ENCODE results near the gene USP22. TPM values are rescaled to one million over a fixed set of nuclear protein-coding genes. Genes with fewer than 3 reads are reported as not detected.
"Not testable (repeated sequence)": the region's sequence is repeated elsewhere in the genome, so short reads cannot be mapped to it uniquely, and the experiment has no call there.

Gene USP22
- total and polyA plus RNA-seq, 2 of the 8 experiments (the other 6 are each of a cell fraction or from before 2014, with no cell fraction given): 221 to 316 TPM

GRCh38 chr17:20977609-20978253 lies 65.1 kb downstream of the USP22 start:
- H3K23me2 ChIP-seq (ENCODE audit: low read depth, low read length); H2AK5ac ChIP-seq (ENCODE audit: low read depth, low read length); H3K4me1 ChIP-seq (replicated peaks in 1 of 4; ENCODE audit: control insufficient read depth in 3 of 4, insufficient read depth in 4 of 4, low read length in 3 of 4); H3K36me3 ChIP-seq (ENCODE audit: control insufficient read depth in 2 of 4, insufficient read depth in 4 of 4, low read length in 3 of 4); H3K9ac ChIP-seq (replicated peaks in 1 of 4; ENCODE audit: extremely low read depth in 1 of 4, low read depth in 3 of 4, low read length in 3 of 4); H3K4me3 ChIP-seq (ENCODE audit: extremely low read depth in 1 of 4, insufficient read depth in 2 of 4, low read depth in 3 of 4, low read length in 4 of 4); H2BK15ac ChIP-seq (ENCODE audit: low read length); H3K14ac ChIP-seq (ENCODE audit: insufficient read length); H3K27me3 ChIP-seq (replicated peaks in 1 of 4; ENCODE audit: control insufficient read depth in 3 of 4, extremely low read depth in 1 of 4, insufficient read depth in 3 of 4, low read length in 3 of 4); H3K4ac ChIP-seq (replicated peaks; ENCODE audit: insufficient read length, low read depth, low read length); H3K4me2 ChIP-seq (ENCODE audit: insufficient read depth in 1 of 2, low read depth in 2 of 2, low read length in 2 of 2); DNase-seq (ENCODE audit: low read depth in 1 of 2, low spot score in 2 of 2); H2BK20ac ChIP-seq (ENCODE audit: low read length); H3K79me1 ChIP-seq (ENCODE audit: low read depth, low read length); H4K20me1 ChIP-seq (replicated peaks in 1 of 2; ENCODE audit: control insufficient read depth in 1 of 2, insufficient read depth in 2 of 2, low read length in 2 of 2); H3K56ac ChIP-seq (replicated peaks; ENCODE audit: insufficient read length, low read depth, low read length); H3K23ac ChIP-seq (ENCODE audit: insufficient read length); H3K9me3 ChIP-seq (ENCODE audit: insufficient read depth in 2 of 2, low read depth in 1 of 2, low read length in 1 of 2); FAIRE-seq; H3K18ac ChIP-seq (ENCODE audit: extremely low read depth, low read length); H2AFZ ChIP-seq (ENCODE audit: low read length); H2BK5ac ChIP-seq (ENCODE audit: low read depth, low read length); H4K8ac ChIP-seq (ENCODE audit: extremely low read depth, insufficient read depth, low read length); H4K91ac ChIP-seq (replicated peaks; ENCODE audit: insufficient read length, low read length); H2BK120ac ChIP-seq (replicated peaks; ENCODE audit: low read depth, low read length); POLR2A ChIA-PET (ENCODE audit: partially characterized antibody); H4K5ac ChIP-seq (ENCODE audit: insufficient read length, low read depth, low read length); H2BK12ac ChIP-seq (ENCODE audit: low read depth, low read length); H3K27ac ChIP-seq (ENCODE audit: low read depth, low read length); H3K79me2 ChIP-seq (ENCODE audit: control insufficient read depth in 1 of 2, insufficient read depth in 2 of 2, low read length in 2 of 2): not testable (repeated sequence)
- CTCF ChIA-PET (ENCODE audit: partially characterized antibody): interaction anchor here (1.0 to 2.1 kb wide), 3 partner anchors 10 to 36 kb away, joined by 3 to 5 read pairs (median 3); no protein-coding TSS in a partner anchor
- whole genome bisulfite sequencing, 2 experiments (ENCODE audit: extremely low coverage in 1 of 2, insufficient coverage in 1 of 2, insufficient read length in 1 of 2, insufficient replicate concordance in 2 of 2, low coverage in 1 of 2, low lambda C conversion rate in 2 of 2, missing lambda C conversion rate in 1 of 2): 95% methylated on average over 13 of the region's 13 CpGs; no CpG with 5 or more reads in 1 of the 2 experiments

All from H1 (cell line).